Peyer's patch (tissue), 4 donors: ENCODE measurements around the gene TBX1.

Source experiments
- CTCF ChIP-seq, 6 experiments: fragments of 450-650 bp in 4 of 6; fragments of 200-600 bp in 2 of 6; sonication (generic) in 1 of 6; IDR thresholded peaks; one replicate each; pipeline ENCODE4 v1.5.1; 2017 to 2019; ENCODE audit warnings: antibody characterized with exemption in 6 of 6, mild to moderate bottlenecking in 3 of 6, moderate library complexity in 1 of 6
- POLR2A ChIP-seq, 2 donors: fragments of 450-650 bp; IDR thresholded peaks; one replicate each; pipeline ENCODE4 v1.5.1; 2017; ENCODE audit warnings: antibody characterized with exemption in 2 of 2, mild to moderate bottlenecking in 2 of 2, moderate library complexity in 2 of 2

- TF ChIP-seq CTCF (IDR thresholded peaks at IDR 0.05) (no peak), POLR2A (IDR thresholded peaks at IDR 0.05) (no peak)
Measured at GRCh38 chr22:19713245-19713644, 47.3 kb upstream of the TBX1 start.
